IMR-90 (cell line): Measurements from ENCODE around the gene FOXK2. TPM values are rescaled to one million over a fixed set of nuclear protein-coding genes. Genes with fewer than 3 reads are reported as not detected.

ENCODE experiments used
- ATAC-seq: fragments of 200-7000 bp; cut with Tn5 transposase; 2 replicates; pipeline ENCODE4 v1.9.1; 2020; ENCODE audit warnings: low read depth, mild to moderate bottlenecking, moderate library complexity
- BruUV-seq: library from RNA; stranded (reverse); fragments of 400-500 nt; replicated peaks from 2 replicates; lab custom pipeline; 2021; lab: Mats Ljungman, UMichigan
- CTCF ChIA-PET: fragments of 300-600 bp; formaldehyde crosslinking; extraction: SDS; loops from one replicate; lab custom pipeline; 2021; ENCODE audit warnings: antibody characterized with exemption; lab: Yijun Ruan, JAX
- POLR2A ChIA-PET: fragments of 300-600 bp; sonication (Branson Sonifier 250); formaldehyde crosslinking; loops from one replicate; lab custom pipeline; 2022; ENCODE audit warnings: antibody characterized with exemption; ENCODE audit not compliant: unreplicated experiment; lab: Charles Lee
- DNase-seq: peaks from one replicate; pipeline ENCODE4 v3.0.0; 2013
- H2AFZ ChIP-seq: replicated peaks from 2 replicates; pipeline ENCODE3; 2013; ENCODE audit warnings: low read length, mild to moderate bottlenecking; ENCODE audit not compliant: poor library complexity
- H2AK5ac ChIP-seq: 2 replicates; pipeline ENCODE4 v1.6.1; 2013; ENCODE audit warnings: low read depth, low read length, inconsistent platforms
- H2AK9ac ChIP-seq: replicated peaks from 2 replicates; pipeline ENCODE3; 2013; ENCODE audit warnings: mild to moderate bottlenecking, low read depth, low read length, moderate library complexity; ENCODE audit not compliant: poor library complexity
- H2BK120ac ChIP-seq: 2 replicates; pipeline ENCODE4 v1.6.1; 2013; ENCODE audit warnings: low read depth, low read length, inconsistent platforms
- H2BK15ac ChIP-seq: 3 replicates; pipeline ENCODE4 v1.6.1; 2013; ENCODE audit warnings: low read depth, low read length, inconsistent platforms
- H2BK20ac ChIP-seq: 2 replicates; pipeline ENCODE4 v1.6.1; 2013; ENCODE audit warnings: low read depth, mild to moderate bottlenecking, inconsistent platforms, low read length, moderate library complexity
- H2BK5ac ChIP-seq: 2 replicates; pipeline ENCODE4 v1.6.1; 2013; ENCODE audit warnings: mild to moderate bottlenecking, low read depth, low read length, inconsistent platforms; ENCODE audit not compliant: poor library complexity, severe bottlenecking
- H3K14ac ChIP-seq: replicated peaks from 2 replicates; pipeline ENCODE4 v1.6.1; 2013; ENCODE audit warnings: low read depth, low read length, inconsistent platforms
- H3K18ac ChIP-seq: 2 replicates; pipeline ENCODE4 v1.6.1; 2013; ENCODE audit warnings: low read depth, low read length, control low read depth
- H3K23ac ChIP-seq: 2 replicates; pipeline ENCODE4 v1.6.1; 2013; ENCODE audit warnings: low read depth, low read length, inconsistent platforms
- H3K27ac ChIP-seq: 2 replicates; pipeline ENCODE4 v1.5.1; 2013; ENCODE audit warnings: mild to moderate bottlenecking, control low read depth, low read length; ENCODE audit not compliant: insufficient read depth
- H3K27me3 ChIP-seq: 2 replicates; pipeline ENCODE4 v1.6.1; 2013; ENCODE audit warnings: low read length; ENCODE audit not compliant: control insufficient read depth, insufficient read depth
- H3K36me3 ChIP-seq: 2 replicates; pipeline ENCODE4 v1.6.1; 2013; ENCODE audit warnings: low read length, mixed read lengths; ENCODE audit not compliant: control insufficient read depth, insufficient read depth
- H3K4ac ChIP-seq: 2 replicates; pipeline ENCODE4 v1.6.1; 2013; ENCODE audit warnings: low read depth, low read length, inconsistent platforms
- H3K4me1 ChIP-seq: 2 replicates; pipeline ENCODE4 v1.6.1; 2013; ENCODE audit warnings: low read length, mixed read lengths; ENCODE audit not compliant: control insufficient read depth, insufficient read depth
- H3K4me2 ChIP-seq: 2 replicates; pipeline ENCODE4 v1.6.1; 2013; ENCODE audit warnings: low read depth, mild to moderate bottlenecking, control low read depth, low read length, moderate library complexity
- H3K4me3 ChIP-seq: 2 replicates; pipeline ENCODE4 v1.5.1; 2013; ENCODE audit warnings: low read depth, mild to moderate bottlenecking, control low read depth, low read length, moderate library complexity; ENCODE audit not compliant: insufficient read depth
- H3K56ac ChIP-seq: 2 replicates; pipeline ENCODE4 v1.6.1; 2013; ENCODE audit warnings: low read length, inconsistent platforms; ENCODE audit not compliant: insufficient read depth; ENCODE audit errors: extremely low read depth
- H3K79me1 ChIP-seq, 2 experiments: 2 replicates each; pipeline ENCODE4 v1.6.1; 2013; ENCODE audit warnings: low read length in 2 of 2, inconsistent platforms in 1 of 2, low read depth in 1 of 2
- H3K9ac ChIP-seq: 2 replicates; pipeline ENCODE4 v1.6.1; 2013; ENCODE audit warnings: low read depth, low read length, control low read depth
- H3K9me1 ChIP-seq: 2 replicates; pipeline ENCODE4 v1.6.1; 2013; ENCODE audit warnings: low read length, inconsistent platforms; ENCODE audit not compliant: insufficient read depth
- H3K9me3 ChIP-seq: 2 replicates; pipeline ENCODE4 v1.6.1; 2013; ENCODE audit warnings: low read length; ENCODE audit not compliant: control insufficient read depth, insufficient read depth
- H4K20me1 ChIP-seq: 2 replicates; pipeline ENCODE4 v1.6.1; 2013; ENCODE audit warnings: low read length, inconsistent platforms; ENCODE audit not compliant: insufficient read depth
- H4K5ac ChIP-seq: 2 replicates; pipeline ENCODE4 v1.6.1; 2013; ENCODE audit warnings: mild to moderate bottlenecking, low read depth, low read length, control low read depth
- H4K8ac ChIP-seq, 2 experiments: 2 replicates each; pipeline ENCODE4 v1.6.1; 2013; ENCODE audit warnings: low read depth in 2 of 2, low read length in 2 of 2, control low read depth in 1 of 2, inconsistent platforms in 1 of 2
- H4K91ac ChIP-seq: 2 replicates; pipeline ENCODE4 v1.6.1; 2013; ENCODE audit warnings: low read depth, low read length, inconsistent platforms; ENCODE audit not compliant: insufficient read depth
- BHLHE40 ChIP-seq: fragments of 150-350 bp; IDR thresholded peaks from 2 replicates; pipeline ENCODE4 v1.6.1; 2016; ENCODE audit warnings: mild to moderate bottlenecking, low read depth, low read length
- CEBPB ChIP-seq: IDR thresholded peaks from 2 replicates; pipeline ENCODE4 v1.6.1; 2012; ENCODE audit warnings: low read depth, low read length, improper control_type of control experiment
- CHD1 ChIP-seq: IDR thresholded peaks from 2 replicates; pipeline ENCODE4 v1.6.1; 2012; ENCODE audit warnings: low read depth, low read length, improper control_type of control experiment
- CTCF ChIP-seq: conservative IDR thresholded peaks from 2 replicates; pipeline ENCODE4 v1.5.1; 2012; ENCODE audit warnings: mild to moderate bottlenecking, low read depth, low read length, improper control_type of control experiment
- FOS ChIP-seq: fragments of 150-350 bp; IDR thresholded peaks from 2 replicates; pipeline ENCODE4 v1.6.1; 2016; ENCODE audit warnings: low read depth, low read length
- MAFK ChIP-seq: IDR thresholded peaks from 2 replicates; pipeline ENCODE4 v1.6.1; 2012; ENCODE audit warnings: low read depth, low read length, improper control_type of control experiment
- MAZ ChIP-seq: IDR thresholded peaks from 2 replicates; pipeline ENCODE4 v1.6.1; 2012; ENCODE audit warnings: low read depth, mild to moderate bottlenecking, low read length, improper control_type of control experiment, moderate library complexity, borderline replicate concordance
- MXI1 ChIP-seq: IDR thresholded peaks from 2 replicates; pipeline ENCODE4 v1.6.1; 2012; ENCODE audit warnings: low read depth, mild to moderate bottlenecking, low read length, moderate library complexity, borderline replicate concordance
- NFE2L2 ChIP-seq: fragments of 150-350 bp; IDR thresholded peaks from 2 replicates; pipeline ENCODE4 v1.6.1; 2016; ENCODE audit warnings: low read depth, mild to moderate bottlenecking, low read length
- POLR2A ChIP-seq: IDR thresholded peaks from 2 replicates; pipeline ENCODE4 v1.6.1; 2012; ENCODE audit warnings: mild to moderate bottlenecking, low read depth, low read length
- RAD21 ChIP-seq: IDR thresholded peaks from 2 replicates; pipeline ENCODE4 v1.6.1; 2012; ENCODE audit warnings: low read length, improper control_type of control experiment
- RCOR1 ChIP-seq: IDR thresholded peaks from 2 replicates; pipeline ENCODE4 v1.6.1; 2012; ENCODE audit warnings: mild to moderate bottlenecking, low read length, improper control_type of control experiment; ENCODE audit not compliant: insufficient replicate concordance
- RFX5 ChIP-seq: IDR thresholded peaks from 2 replicates; pipeline ENCODE4 v1.8.0; 2012; ENCODE audit warnings: low read depth, mild to moderate bottlenecking, low read length, moderate library complexity
- SMC3 ChIP-seq: fragments of 150-350 bp; IDR thresholded peaks from 2 replicates; pipeline ENCODE4 v1.6.1; 2016; ENCODE audit warnings: low read depth, mild to moderate bottlenecking, antibody characterized with exemption, low read length, moderate library complexity
- USF2 ChIP-seq: fragments of 150-350 bp; IDR thresholded peaks from 2 replicates; pipeline ENCODE4 v1.6.1; 2017; ENCODE audit warnings: mild to moderate bottlenecking, antibody characterized with exemption, low read length, low read depth
- WGBS, 2 experiments: methylation state at CpG; one replicate each; pipeline versions ENCODE4 v1.1.5 to v1.1.7; 2013; ENCODE audit warnings: missing lambda C conversion rate in 2 of 2; ENCODE audit not compliant: insufficient read length in 1 of 2; ENCODE audit errors: extremely low coverage in 2 of 2; 5-methylcytosine and 5-hydroxymethylcytosine counted together
- dilution Hi-C: fragments of 300-500 bp; cut with HindIII; formaldehyde crosslinking; loops from one replicate; pipeline ENCODE4 v1.14.3; 2018; ENCODE audit warnings: low sequenced_read_pairs; ENCODE audit not compliant: unreplicated experiment
- in situ Hi-C: fragments of 300-500 bp; cut with MboI; formaldehyde crosslinking; loops from 3 replicates; pipeline ENCODE4 v1.14.3; 2019; ENCODE audit warnings: low sequenced_read_pairs, inconsistent platforms, mixed read lengths
- intact Hi-C: fragments of 100-400 bp; cut with micrococcal nuclease; formaldehyde crosslinking; loops from 2 replicates; pipeline ENCODE4 v1.10.0; 2022
- polyA plus RNA-seq, 3 experiments: library from polyadenylated mRNA; depleted of rRNA; stranded (reverse); fragments of >200 nt; gene quantifications; 2 replicates each; pipeline ENCODE4 v1.2.3, GENCODE V29; 2012; ENCODE audit warnings: low replicate concordance in 1 of 3
- total RNA-seq: library from RNA; depleted of rRNA; stranded (reverse); fragments of >200 nt; gene quantifications from 2 replicates; pipeline ENCODE4 v1.2.3, GENCODE V29; 2012

The FOXK2 gene
- total and polyA plus RNA-seq, 2 of the 4 experiments (the other 2 are of a cell fraction): 12.5 to 20.0 TPM

- Histone ChIP-seq H3K14ac (no peak overlapping the region), H4K8ac (no peak overlapping the region), H2AK9ac (no peak overlapping the region), H3K27ac (no peak overlapping the region), H2AFZ (peak overlapping the region; percentile 33), H3K27me3 (no peaks in the 10 kb centered on the region; the same call in 1 of the 2 replicates), H4K5ac (no peak overlapping the region), H3K36me3 (no peaks in the 10 kb centered on the region), H3K9me3 (no peaks in the 10 kb centered on the region), H4K91ac (no peak overlapping the region), H4K20me1 (no peaks in the 10 kb centered on the region), H2BK20ac (no peak overlapping the region), H3K56ac (no peak overlapping the region), H2BK5ac (no peak overlapping the region), H3K9ac (no peak overlapping the region), H3K79me1 (no peaks in the 10 kb centered on the region), H3K4me1 (peaks cover 2% of the 10 kb centered on the region), H3K18ac (no peak overlapping the region), H3K4me2 (no peak overlapping the region), H3K4me3 (no peak overlapping the region), H3K23ac (no peak overlapping the region), H3K9me1 (no peaks in the 10 kb centered on the region), H2BK15ac (no peak overlapping the region), H3K4ac (no peak overlapping the region), H2BK120ac (no peak overlapping the region), H2AK5ac (no peak overlapping the region)
- TF ChIP-seq USF2 (no peak), POLR2A (no peak), NFE2L2 (no peak), CHD1 (no peak), MXI1 (no peak), CEBPB (no peak), CTCF (no peak), FOS (no peak), MAFK (no peak), RCOR1 (no peak), RFX5 (no peak), RAD21 (no peak), BHLHE40 (no peak), SMC3 (no peak), MAZ (no peak)
- intact Hi-C loops: no loop called here
- in situ Hi-C loops: no loop called here
- POLR2A ChIA-PET: no interaction called here
- dilution Hi-C loops: no loop called here
- 67% methylated on average over 13 of the region's 21 CpGs; no CpG with 5 or more reads in 1 of the 2 experiments for WGBS, 2 experiments
- no peak for DNase-seq
- no TSS peak for BruUV-seq
- CTCF ChIA-PET: no interaction called here
- ATAC-seq: no peak
These were observed 15.7 kb upstream of the FOXK2 start for GRCh38 chr17:82503728-82504308.
